Anterior cingulate cortex (tissue), 58 donors: ENCODE measurements around the gene FADS2.
A peak's percentile ranks its signal among the peaks of the same experiment; 100 is the strongest.

ENCODE experiments used
- DNase-seq, 58 donors: peaks; one replicate each; lab custom pipeline; 2025; lab: John Stamatoyannopoulos, UW

FADS2 gene

DNA sequence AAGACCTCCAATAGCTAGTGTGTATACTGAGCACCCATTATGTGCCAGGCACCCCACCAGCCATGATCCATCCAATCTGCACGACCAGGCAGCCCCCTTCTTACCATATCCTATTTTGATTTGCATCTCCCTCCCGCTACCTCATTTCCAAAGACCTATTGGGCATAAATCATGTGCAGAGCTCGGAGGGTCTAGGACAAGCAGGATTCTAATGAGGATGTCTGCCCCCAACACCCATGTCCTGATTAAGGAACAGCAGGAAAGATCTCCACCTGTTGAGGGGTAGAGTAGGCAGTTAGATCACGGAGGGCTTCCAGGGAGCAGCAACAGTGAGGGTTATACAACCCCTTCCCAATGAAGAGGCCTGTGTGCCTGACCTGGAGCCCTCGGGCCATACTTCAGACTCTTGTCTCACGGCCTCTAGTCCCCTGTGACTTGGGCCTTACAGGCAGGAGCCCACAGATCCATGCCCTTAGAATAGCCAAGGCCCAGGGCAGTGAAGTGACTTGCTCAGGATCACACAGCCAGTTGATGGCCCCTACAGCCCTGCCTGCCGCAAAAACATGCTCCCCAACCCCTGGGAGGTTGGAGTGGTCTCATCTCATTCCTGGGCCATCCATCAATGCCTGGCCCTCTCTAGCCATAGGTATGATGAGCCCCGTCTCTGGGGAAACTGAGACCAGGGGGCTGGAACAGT, 85.7 kb downstream of the FADS2 start:
- DNase-seq: no peak

- no peak for DNase-seq
Measured at GRCh38 chr11:61914471-61915171, 86.5 kb downstream of the FADS2 start.

DNA sequence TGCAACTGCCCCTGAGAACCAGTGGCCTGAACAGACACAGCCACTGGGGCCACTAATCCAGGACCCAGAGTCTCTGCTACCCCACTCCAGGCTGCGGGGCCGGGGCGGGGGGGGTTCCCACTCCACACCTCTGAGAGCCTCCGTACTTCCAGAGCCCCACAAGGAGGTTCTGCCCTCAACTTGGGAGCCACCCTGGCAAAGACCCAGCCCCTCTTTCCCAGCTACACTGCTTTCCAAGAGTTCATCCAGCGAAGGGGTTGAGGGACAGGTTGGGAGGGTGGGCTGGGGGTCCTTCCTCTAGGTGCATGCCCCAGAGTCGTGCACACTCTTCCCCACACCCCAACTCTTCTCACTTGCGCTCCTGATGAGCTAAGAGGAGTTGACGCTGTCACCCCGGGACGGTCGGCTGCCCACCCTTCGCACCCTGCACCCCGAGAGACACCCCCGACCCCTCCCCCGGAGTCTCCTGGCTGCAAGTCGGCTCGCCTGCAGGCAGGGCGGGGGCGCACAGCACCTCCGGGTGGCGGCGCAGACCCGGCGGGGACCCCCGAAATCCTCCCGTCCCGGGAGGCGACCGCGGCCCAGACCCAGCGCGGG, 88.7 kb downstream of the FADS2 start:
- DNase-seq: peak in 1 of 58 donors; percentile 15
